HG02588 (cell line): ENCODE results near the gene DPP10.

ENCODE experiments used
- ATAC-seq: cut with Tn5 transposase; IDR thresholded peaks from one replicate; pipeline ENCODE4 v1.9.1; 2021; ENCODE audit warnings: mild to moderate bottlenecking, moderate library complexity; ENCODE audit not compliant: unreplicated experiment

The DPP10 gene

GRCh38 chr2:115533081-115533480, 1090.6 kb downstream of the DPP10 start:
- ATAC-seq, result no peak

GRCh38 chr2:115541814-115542213, 1099.4 kb downstream of the DPP10 start:
- no peak for ATAC-seq

- ATAC-seq, result no peak
These were observed 1099.9 kb downstream of the DPP10 start for GRCh38 chr2:115542331-115542730.

- no peak for ATAC-seq
These were observed 1100.6 kb downstream of the DPP10 start for GRCh38 chr2:115543024-115543423.

GRCh38 chr2:115543461-115543860, 1101.0 kb downstream of the DPP10 start:
- ATAC-seq, result no peak

GRCh38 chr2:115549611-115550130, 1107.2 kb downstream of the DPP10 start:
- no peak for ATAC-seq

GRCh38 chr2:115552726-115553125, 1110.3 kb downstream of the DPP10 start:
- ATAC-seq, result no peak

GRCh38 chr2:115554153-115554552, 1111.7 kb downstream of the DPP10 start:
- no peak for ATAC-seq

- ATAC-seq, result no peak
These were observed 1116.3 kb downstream of the DPP10 start for GRCh38 chr2:115558725-115559124.

GRCh38 chr2:115560666-115561065, 1118.2 kb downstream of the DPP10 start:
- ATAC-seq, result no peak

GRCh38 chr2:115568643-115569042, 1126.2 kb downstream of the DPP10 start:
- no peak for ATAC-seq

GRCh38 chr2:115569547-115569946, 1127.1 kb downstream of the DPP10 start:
- no peak for ATAC-seq

- ATAC-seq, result no peak
These were observed 1130.3 kb downstream of the DPP10 start for GRCh38 chr2:115572746-115573145.

- ATAC-seq, result no peak
These were observed 1131.3 kb downstream of the DPP10 start for GRCh38 chr2:115573756-115574155.

- ATAC-seq, result no peak
These were observed 1132.2 kb downstream of the DPP10 start for GRCh38 chr2:115574667-115575066.

GRCh38 chr2:115580784-115581183, 1138.3 kb downstream of the DPP10 start:
- ATAC-seq, result no peak

- no peak for ATAC-seq
These were observed 1142.1 kb downstream of the DPP10 start for GRCh38 chr2:115584507-115584906.

- no peak for ATAC-seq
These were observed 1154.4 kb downstream of the DPP10 start for GRCh38 chr2:115596659-115597375.

GRCh38 chr2:115603285-115603684, 1160.8 kb downstream of the DPP10 start:
- ATAC-seq, result no peak

GRCh38 chr2:115606350-115606749, 1163.9 kb downstream of the DPP10 start:
- ATAC-seq, result no peak

- no peak for ATAC-seq
These were observed 1167.5 kb downstream of the DPP10 start for GRCh38 chr2:115609978-115610377.

- ATAC-seq, result no peak
These were observed 1168.4 kb downstream of the DPP10 start for GRCh38 chr2:115610888-115611287.

- ATAC-seq, result no peak
These were observed 1181.9 kb downstream of the DPP10 start for GRCh38 chr2:115624332-115624731.
